ENCODE data around the gene MRTFA.
"Not testable (repeated sequence)": the region's sequence is repeated elsewhere in the genome, so short reads cannot be mapped to it uniquely, and the experiment has no call there.

Gene MRTFA

DNA sequence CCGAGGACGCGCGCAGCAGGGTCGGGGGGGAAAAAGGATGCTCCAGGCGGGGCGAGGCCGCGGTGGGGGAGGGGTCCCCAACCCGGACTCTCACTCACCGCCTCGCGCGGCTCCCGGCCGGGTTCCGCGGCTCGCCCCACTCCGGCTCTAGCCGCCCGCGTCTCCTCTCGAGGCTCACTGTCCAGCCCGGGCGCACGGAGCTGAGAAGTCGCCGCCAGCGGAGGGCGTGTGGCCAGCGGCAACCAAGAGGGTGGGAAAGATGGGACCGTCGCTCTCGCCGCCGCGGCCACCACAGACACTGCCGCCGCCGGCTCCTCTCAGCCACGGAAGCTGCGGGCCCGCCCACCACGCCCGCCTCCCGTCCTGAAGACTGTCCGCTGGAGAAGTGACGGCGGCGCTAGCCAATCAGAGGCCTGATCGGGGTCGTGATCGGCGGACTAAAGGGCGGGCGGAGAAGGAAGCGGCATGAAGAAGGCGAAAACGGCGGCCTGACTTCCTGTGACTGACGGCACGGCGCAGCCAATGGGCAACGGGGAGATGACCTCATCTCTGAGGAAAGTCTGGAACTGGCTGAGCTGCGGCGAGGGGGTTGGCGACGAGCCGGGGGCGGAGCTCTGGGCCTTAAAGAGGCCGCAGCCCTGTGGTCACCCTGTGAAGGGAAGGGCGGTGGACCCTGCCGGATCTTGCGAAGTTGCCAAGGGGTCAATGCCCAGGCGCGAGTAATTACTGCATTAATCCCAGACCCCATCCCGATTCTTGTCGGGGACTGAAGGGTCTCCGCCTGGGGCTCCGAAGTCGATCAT is at the start of gene MRTFA:
MRTFA (minus strand) TSS at position 340 of the 803 bp plus-strand sequence.
- DNase-seq, result peak; percentile 99 to 100

DNA sequence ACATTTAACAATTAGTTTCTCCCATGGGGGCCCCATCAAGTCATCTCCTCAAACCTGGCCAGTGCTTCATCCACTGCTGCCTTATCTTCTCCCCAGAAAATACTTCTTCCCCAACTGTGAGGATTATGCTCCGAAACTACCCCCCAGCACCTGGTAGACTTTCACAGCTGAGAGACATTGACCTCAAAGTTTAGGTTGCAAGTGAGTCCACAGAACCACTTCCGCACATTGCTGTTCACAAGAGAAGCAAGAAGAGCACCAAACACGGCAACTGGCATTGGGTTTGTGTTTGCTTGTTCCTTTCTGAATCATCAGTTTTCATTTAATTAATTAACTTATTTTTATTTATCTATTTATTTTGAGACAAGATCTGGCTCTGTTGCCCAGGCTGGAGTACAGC is 48.9 kb upstream of the MRTFA start:
- DNase-seq, result no peak

DNA sequence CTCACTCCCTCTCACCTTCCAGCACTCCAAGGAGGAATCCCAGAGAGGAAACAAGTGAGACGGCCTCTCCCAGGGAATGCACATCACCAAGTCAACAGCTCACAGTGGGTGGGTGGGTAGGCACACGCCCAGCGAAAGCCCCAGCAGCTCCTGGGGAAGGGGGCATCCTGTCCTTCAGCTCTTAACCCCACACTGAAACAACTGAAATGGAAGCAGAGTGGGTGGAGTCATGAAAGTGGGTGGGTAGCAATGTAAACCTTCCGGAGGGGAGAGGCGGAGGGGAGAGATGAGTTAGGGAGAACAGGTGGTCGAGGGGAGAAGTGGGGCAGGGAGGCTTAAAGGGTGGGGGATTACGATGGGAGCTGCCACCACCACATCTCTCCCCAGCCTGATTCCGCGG is 48.2 kb upstream of the MRTFA start:
- no peak for DNase-seq

DNA sequence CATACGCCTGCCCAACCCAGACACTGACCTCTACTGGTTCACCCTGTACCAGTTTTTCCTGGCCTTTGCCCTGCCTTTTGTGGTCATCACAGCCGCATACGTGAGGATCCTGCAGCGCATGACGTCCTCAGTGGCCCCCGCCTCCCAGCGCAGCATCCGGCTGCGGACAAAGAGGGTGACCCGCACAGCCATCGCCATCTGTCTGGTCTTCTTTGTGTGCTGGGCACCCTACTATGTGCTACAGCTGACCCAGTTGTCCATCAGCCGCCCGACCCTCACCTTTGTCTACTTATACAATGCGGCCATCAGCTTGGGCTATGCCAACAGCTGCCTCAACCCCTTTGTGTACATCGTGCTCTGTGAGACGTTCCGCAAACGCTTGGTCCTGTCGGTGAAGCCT is 44.9 kb upstream of the MRTFA start:
- no peak for DNase-seq

DNA sequence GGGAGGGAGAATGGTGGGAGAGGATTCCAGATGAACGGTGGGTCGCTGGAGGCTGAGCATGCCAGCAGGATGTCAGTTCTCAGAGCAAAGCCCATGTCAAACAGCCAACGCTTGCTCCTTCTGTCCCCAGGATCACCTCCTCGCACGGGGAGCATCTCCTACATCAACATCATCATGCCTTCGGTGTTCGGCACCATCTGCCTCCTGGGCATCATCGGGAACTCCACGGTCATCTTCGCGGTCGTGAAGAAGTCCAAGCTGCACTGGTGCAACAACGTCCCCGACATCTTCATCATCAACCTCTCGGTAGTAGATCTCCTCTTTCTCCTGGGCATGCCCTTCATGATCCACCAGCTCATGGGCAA is 44.3 kb upstream of the MRTFA start:
- no peak for DNase-seq

DNA sequence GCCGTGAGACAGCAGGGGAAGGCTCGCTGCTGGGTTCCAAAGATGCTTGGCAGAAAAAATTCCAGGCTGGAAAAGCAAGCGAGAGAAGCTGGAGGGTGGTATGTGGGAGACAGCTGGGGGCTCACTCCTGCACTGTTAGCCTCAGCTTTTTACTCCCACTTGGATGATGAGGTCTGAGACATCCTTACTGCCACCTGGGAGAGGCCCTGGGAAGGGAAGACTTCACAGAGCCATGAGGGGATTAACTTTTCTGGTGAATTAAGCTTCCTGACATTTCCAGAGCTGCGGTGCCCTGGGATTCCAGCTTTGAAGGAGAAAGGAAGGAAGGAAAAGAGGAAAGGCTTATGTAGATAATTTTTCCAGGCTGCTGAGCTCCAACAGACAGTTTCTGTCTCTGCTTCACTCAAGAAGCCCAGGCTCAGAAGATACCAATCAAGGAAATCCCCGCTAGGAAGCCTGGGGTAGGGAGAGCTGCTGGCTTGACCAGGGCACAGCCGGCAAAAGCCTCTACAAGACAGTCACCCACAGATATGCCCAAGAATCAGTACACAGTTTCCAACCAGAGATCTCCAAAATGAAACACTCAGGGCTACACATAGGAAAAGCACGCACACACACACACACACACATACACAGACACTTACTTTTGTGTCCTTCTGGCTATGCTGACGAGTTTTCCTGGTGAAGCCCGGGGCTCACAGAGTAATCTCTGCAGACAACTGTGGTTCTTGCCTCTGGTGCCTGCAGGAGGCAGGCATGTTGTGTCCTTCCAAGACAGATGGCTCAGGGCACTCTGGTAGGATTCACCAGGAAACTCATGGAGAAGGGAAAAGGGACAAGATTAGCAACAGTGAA is 43.7 kb upstream of the MRTFA start:
- DNase-seq, result no peak

DNA sequence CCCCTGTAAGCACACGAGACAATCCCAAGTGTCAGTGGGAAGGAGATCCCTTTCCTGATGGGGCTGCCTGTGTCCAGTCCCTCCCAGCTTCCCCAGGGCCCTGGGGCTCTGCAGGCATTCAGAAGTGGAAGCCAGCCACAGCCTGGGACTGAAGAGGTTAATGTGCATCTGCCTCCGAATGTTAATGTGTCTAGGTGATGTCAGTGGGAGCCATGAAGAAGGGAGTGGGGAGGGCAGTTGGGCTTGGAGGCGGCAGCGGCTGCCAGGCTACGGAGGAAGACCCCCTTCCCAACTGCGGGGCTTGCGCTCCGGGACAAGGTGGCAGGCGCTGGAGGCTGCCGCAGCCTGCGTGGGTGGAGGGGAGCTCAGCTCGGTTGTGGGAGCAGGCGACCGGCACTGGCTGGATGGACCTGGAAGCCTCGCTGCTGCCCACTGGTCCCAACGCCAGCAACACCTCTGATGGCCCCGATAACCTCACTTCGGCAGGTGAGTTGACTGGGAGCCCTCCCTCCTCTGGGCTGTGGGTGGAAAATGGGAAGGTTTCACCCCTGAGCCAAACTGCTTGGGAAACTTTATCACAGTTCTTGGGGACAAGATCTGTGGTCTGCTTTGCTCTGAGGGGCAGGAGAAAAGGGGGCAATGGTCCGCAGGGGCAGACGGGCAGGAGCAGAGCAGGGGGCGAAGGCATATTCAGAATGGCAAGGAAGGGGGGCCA is 42.9 kb upstream of the MRTFA start, which contains the start of gene MCHR1:
MCHR1 (plus strand) TSS at position 236 of the 715 bp plus-strand sequence; CDS start at position 405, 169 bp downstream.
- peak in 1 of 2 experiments; percentile 3 for DNase-seq

DNA sequence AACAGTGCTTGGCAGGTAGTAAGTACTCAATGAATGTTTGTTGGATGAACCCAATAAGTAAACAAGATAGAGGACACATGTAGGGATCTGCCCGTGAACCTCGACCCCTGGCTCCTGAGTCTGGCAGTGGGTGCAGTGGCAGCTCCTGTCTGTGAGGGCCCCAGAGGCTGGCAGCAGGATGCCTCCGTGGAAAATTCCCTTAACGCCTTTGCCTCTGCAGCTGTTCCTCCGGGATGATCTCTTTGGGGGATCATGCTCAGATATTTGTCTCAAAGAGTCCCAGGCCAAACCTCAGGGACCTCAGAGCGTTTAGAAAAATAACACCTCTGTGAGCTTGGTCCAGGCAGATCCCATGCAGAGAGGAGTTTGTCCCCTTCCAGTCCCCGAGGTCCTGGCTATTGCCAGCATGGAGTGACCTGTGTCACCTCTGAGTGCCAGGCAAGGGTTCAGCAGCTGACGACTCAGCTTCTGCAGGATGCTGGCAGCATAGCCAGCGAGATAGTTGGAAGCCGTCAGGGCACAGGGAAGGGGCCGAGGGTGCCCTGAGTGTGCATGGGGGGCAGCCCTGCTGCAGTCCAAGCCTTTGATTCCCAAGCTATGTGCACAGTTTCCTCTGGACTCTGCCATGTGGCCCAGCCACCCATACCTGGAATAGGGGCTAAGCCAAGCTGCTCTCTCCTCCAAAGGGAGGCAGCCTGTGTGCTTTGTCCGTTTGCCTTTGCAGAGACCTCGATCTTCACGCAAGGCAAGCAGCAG is 42.2 kb upstream of the MRTFA start:
- no peak for DNase-seq

DNA sequence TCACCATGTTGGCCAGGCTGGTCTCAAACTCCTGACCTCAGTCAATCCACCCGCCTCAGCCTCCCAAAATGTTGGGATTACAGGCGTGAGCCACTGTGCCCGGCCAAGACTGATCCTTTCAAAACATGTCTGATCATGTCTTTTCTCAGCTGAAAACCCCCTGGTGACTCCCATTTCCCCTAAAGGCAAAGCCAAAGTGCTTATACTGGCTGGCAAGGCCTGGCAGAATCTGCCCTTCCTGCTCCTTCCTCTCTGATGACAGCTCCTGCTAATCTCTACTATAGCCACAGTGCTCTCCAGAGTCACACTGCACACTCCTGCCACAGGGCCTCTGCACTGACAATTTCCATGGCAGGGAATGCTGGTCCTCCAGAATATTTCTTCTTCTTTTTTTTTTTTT is 40.1 kb upstream of the MRTFA start:
- no peak for DNase-seq

DNA sequence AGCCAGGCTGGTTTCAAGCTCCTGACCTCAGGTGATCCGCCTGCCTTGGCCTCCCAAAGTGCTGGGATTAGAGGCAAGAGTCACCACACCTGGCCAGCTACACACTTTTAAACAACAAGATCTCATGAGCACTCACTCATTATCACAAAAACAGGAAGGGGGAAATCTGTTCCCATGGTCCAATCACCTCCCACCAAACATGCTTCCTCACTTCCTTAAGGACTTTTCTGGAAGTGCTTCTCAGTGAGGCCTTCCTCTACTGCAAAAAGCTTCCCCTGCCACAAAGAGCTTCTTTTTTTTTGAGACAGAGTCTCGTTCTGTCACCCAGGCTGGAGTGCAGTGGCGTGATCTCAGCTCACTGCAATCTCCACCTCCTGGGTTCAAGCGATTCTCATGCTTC is 39.6 kb upstream of the MRTFA start:
- DNase-seq, result not testable (repeated sequence)

DNA sequence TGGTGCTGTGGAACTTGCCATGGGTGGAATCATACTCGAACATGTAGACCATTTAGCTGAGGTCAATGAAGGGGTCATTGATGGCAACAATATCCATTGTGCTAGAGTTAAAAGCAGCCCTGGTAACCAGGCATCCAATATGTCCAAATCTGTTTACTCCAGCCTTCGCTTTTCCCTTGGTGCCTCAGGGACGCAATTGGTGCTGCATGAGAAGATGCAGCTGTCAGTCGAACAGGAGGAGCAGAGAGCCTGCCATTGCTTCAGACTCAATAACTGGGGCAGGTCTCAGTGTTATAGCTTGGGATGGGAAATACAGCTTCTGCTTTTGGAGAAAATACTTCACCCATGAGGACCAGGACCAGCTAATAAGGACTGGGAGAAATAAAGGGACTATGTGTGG is 37.8 kb upstream of the MRTFA start:
- no peak for DNase-seq

DNA sequence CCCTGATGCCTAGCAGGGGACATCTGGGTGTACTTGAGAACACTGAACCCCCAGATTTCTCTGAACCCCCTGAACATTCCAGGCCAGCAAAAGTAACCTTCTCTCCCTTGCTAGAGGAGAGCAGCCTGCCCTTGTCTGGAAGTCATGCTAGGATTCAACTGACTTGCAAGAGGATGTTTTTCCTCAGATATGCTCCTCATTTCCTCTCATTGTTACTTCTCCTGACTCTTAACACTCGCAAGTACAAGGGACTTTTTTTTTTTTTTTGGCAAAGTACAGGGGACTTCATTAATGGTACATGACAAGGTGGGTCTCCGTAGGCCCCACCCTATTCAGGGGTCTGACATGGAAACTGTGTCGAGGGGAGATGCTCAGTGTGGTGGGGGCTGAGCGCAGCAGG is 36.5 kb upstream of the MRTFA start:
- DNase-seq, result no peak

DNA sequence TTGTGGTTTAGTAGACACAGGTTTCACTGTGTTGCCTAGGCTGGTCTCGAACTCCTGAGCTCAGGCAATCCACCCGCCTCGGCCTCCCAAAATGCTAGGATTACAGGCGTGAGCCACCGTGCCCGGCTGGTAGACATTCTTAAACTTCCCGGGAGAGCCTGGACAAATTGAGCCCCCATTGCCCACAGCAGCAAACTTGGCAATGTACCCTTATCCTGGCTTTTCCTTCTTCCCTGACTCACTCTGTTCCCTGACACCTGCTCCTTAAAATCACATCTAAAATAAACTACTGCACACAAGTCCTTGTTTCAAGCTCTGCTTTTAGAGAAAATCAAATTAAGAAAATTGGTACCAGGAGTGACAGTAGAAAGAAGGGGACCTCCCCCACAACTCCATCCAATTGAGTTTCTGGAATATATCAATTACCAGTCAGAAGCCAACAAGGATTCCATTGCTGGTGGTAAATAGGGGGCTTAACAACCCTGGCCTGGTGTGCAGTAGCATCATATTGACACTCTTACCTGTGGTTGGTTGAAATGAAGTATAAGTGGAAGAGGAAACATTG is 35.4 kb upstream of the MRTFA start:
- no peak for DNase-seq

DNA sequence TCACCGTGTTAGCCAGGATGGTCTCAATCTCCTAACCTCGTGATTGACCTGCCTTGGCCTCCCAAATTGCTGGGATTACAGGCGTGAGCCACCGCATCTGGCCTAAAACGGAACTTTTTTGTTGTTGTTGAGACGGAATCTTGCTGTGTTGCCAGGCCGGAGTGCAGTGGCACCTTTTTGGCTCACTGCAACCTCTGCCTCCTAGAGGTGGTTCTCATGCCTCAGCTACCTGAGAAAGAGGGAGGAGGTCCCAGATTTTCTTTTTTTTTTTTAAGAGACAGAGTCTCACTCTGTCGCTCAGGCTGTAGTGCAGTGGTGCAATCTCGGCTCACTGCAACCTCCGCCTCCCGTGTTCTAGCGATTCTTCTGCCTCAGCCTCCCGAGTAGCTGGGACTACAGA is 34.9 kb upstream of the MRTFA start:
- DNase-seq, result no peak

DNA sequence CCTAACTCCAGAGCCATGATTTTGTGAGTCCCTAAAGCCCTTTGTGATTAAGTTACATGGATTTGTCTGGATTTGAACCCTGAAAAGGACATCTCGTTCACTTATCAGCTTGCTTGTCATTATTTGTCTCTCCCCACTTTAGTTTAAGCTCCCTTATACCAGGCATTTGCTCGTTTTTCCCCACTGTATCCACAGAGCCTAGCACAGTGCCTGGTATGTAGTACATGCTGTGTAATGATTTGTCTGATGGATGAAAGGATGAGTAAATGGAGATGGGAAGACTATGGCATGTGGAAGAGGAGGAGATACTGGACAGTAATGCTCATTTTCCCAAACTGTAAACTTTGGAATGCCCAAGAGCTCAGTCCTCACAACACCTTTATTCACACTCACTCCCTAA is 33.5 kb upstream of the MRTFA start:
- no peak for DNase-seq

DNA sequence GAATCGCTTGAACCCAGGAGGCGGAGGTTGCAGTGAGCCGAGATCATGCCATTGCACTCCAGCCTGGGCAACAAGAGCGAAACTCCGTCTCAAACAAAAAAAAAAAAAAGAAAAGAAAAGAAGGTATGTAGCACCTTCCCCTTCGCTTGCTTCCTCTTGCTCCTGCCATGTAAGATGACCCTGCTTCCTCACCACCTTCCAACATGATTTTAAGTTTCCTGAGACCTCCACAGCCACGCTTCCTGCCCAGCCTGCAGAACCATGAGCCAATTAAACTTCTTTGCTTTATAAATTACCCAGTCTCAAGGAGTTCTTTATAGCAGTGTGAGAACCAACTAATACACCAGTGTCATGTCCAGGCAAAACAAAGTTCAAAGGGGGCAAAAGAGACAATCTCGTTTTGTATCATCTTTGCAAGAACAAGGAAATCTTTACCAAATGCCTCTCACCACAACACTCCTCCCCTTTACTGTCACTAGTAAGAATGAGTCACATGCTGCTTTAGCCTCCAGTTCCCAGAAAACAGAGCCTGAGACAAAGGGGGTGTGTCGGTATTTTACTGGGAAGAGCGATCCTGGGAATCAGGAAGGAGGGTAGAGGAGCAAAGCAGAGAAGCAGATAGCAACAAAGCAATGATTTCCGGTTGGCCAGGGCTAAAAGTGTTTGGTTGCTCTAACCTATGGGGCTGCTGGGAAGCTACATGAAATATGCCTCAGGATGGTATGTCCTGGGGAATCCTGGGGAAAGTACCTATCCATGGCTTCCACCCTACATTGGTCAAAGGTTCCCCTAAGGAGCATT is 32.3 kb upstream of the MRTFA start:
- DNase-seq, result no peak

DNA sequence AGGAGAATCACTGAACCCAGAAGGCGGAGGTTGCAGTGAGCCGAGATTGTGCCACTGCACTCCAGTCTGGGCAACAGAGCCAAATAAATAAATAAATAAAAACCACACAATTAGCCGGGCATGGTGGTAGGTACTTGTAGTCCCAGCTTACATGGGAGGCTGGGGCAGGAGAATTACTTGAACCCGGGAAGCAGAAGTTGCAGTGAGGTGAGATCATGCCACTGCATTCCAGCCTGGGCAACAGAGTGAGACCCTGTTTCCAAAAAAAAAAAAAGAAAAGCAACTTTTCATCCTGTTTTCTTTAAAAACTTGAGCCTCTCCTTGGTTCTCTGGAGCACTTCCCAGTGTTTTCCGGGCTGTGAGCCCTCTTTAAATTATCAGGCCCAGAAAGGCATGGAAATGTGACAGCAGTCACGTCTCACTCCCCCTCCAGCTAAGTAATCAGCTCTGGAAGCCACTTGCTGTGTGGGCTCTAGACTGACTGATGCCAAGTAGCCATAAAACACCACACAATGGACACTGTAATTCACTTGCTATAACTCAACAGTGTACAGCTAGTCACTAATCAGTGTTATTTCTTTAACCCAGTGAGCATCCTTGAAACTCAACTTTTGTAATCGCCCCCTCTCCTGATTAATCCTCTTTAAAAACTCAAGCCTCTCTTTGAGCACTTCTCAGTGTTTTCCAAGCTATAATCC is 29.8 kb upstream of the MRTFA start:
- no peak for DNase-seq

DNA sequence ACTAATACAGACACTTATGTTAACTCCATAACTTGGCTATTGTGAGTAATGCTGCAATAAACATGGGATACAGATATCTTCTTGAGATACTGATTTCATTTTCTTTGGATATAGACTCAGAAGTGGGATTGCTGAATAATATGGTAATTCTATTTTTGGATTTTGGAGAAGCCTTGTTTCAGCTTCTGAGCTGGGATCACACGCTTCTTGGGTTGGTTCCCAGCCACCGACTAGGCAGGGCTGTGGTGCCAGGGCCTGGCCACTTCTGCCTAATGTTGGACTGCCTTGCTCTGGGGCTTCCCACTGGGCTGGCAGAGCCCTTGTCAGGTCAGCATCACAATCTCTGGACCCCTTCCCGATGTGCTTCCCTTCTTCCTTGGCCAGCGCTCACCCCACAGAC is 28.8 kb upstream of the MRTFA start:
- DNase-seq, result peak in 1 of 2 experiments; percentile 21

DNA sequence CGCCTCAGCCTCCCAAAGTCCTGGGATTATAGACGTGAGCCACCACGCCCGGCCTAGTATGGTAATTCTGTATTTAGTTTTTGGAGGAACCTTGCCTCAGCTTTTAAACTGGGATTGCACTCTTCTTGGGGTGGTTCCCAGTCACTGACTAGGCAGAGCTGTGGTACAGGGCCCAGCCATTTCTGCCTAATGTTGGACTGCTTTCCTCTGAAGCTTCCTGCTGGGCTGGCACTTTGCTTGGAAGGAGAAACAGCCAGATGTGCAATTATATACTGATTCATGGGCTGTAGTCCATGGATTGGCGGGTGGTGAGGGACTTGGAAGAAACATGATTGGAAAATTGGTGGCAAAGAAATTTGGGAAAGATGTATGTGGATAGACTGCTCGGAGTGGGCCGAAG is 25.2 kb upstream of the MRTFA start:
- DNase-seq, result no peak

DNA sequence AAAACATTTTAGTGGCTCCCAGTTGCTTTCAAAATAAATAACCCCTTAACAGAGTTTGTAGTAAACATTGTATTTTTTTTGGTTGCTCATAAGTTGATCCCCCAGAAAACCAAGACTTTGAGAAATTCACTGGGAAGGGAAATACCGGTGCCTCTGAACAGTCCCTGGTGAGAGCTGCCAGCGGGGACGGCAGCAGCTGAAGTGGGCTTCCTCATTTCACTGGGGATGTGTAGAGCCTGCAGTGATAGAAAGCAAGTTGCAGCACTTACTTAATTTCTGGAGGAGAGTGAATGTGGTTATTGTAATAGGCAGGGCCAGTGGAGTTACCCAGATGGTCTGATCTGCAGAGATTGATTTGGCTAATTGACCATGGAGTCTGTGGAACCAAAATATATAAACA is 24.2 kb upstream of the MRTFA start:
- no peak for DNase-seq

DNA sequence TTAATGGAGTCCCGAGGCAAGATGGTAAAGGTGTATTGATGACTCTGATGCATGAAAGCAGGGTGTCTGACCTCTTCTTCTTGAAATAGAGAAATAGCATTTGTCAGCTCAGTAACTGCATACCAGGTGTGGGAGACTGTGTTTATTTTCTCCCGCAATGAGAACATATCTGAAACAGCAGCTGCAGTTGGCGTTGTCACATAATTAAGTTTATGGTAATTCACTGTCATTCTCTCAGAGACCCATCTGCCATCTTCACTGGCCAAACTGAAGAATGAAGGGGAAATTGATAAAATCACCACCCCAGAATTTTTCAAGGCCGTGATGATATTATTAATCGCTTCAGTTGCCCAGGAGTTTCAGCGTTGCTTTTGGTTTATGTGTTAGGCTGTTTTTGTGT is 22.6 kb upstream of the MRTFA start:
- DNase-seq, result no peak

All from cerebellar nuclear complex (tissue), 1 donor.